CD14-positive monocyte (primary cell): Measurements from ENCODE around the gene RPL10. TPM values are rescaled to one million over a fixed set of nuclear protein-coding genes. Genes with fewer than 3 reads are reported as not detected.

Experiments used
- DNase-seq, 3 donors: peaks; one replicate each; pipeline ENCODE4 v3.0.0-alpha.2; 2011 to 2022
- H2AFZ ChIP-seq: 2 replicates; pipeline ENCODE4 v1.6.0; 2012; ENCODE audit warnings: mild to moderate bottlenecking, low read depth, low read length, inconsistent platforms; ENCODE audit not compliant: insufficient read depth, poor library complexity, severe bottlenecking
- H3K27ac ChIP-seq, 2 donors: 1 replicate in 1 of 2; 2 replicates in 1 of 2; pipeline ENCODE4 v1.5.1; 2012 to 2013; ENCODE audit warnings: low read length in 2 of 2, control low read depth in 1 of 2, inconsistent platforms in 1 of 2, low read depth in 1 of 2, mild to moderate bottlenecking in 1 of 2
- H3K27me3 ChIP-seq, 2 donors: one replicate each; pipeline versions ENCODE4 v1.6.0 to v1.6.1; 2011 to 2013; ENCODE audit warnings: low read length in 2 of 2; ENCODE audit not compliant: control insufficient read depth in 2 of 2, insufficient read depth in 2 of 2
- H3K36me3 ChIP-seq, 2 donors: replicated peaks in 1 of 2; 1 replicate in 1 of 2; 2 replicates in 1 of 2; pipeline versions ENCODE4 v1.5.1 to v1.6.1; 2012 to 2013; ENCODE audit warnings: low read length in 2 of 2, control low read depth in 1 of 2, inconsistent platforms in 1 of 2, mild to moderate bottlenecking in 1 of 2; ENCODE audit not compliant: insufficient read depth in 2 of 2, control insufficient read depth in 1 of 2
- H3K4me1 ChIP-seq, 2 donors: 1 replicate in 1 of 2; 2 replicates in 1 of 2; pipeline versions ENCODE4 v1.5.1 to v1.6.1; 2012 to 2013; ENCODE audit warnings: low read length in 2 of 2, control low read depth in 1 of 2, inconsistent platforms in 1 of 2, mild to moderate bottlenecking in 1 of 2, moderate library complexity in 1 of 2; ENCODE audit not compliant: insufficient read depth in 2 of 2, control insufficient read depth in 1 of 2
- H3K4me2 ChIP-seq: replicated peaks from 2 replicates; pipeline ENCODE3; 2012; ENCODE audit warnings: low read length, moderate library complexity, mild to moderate bottlenecking; ENCODE audit not compliant: poor library complexity, severe bottlenecking; ENCODE audit errors: extremely low read depth
- H3K4me3 ChIP-seq, 3 experiments: fragments of 200-600 bp in 1 of 3; sonication (generic) in 1 of 3; replicated peaks in 1 of 3; 1 replicate in 2 of 3; 2 replicates in 1 of 3; pipeline ENCODE4 v1.5.1; 2011 to 2013; ENCODE audit warnings: low read length in 3 of 3, mild to moderate bottlenecking in 3 of 3, control low read depth in 2 of 3, low read depth in 2 of 3, inconsistent platforms in 1 of 3, moderate library complexity in 1 of 3
- H3K79me2 ChIP-seq: 2 replicates; pipeline ENCODE4 v1.6.0; 2012; ENCODE audit warnings: mild to moderate bottlenecking, control low read depth, inconsistent platforms, low read length, moderate library complexity; ENCODE audit not compliant: insufficient read depth
- H3K9ac ChIP-seq: 2 replicates; pipeline ENCODE4 v1.6.0; 2017; ENCODE audit warnings: low read length, mild to moderate bottlenecking; ENCODE audit not compliant: insufficient read depth, poor library complexity, severe bottlenecking
- H3K9me3 ChIP-seq, 2 donors: replicated peaks in 1 of 2; 1 replicate in 1 of 2; 2 replicates in 1 of 2; pipeline versions ENCODE4 v1.5.1 to v1.6.1; 2012 to 2013; ENCODE audit warnings: low read length in 2 of 2, control low read depth in 1 of 2; ENCODE audit not compliant: control insufficient read depth in 1 of 2, insufficient read depth in 1 of 2
- H4K20me1 ChIP-seq: 2 replicates; pipeline ENCODE4 v1.6.0; 2012; ENCODE audit warnings: mild to moderate bottlenecking, low read length, control low read depth, moderate library complexity; ENCODE audit not compliant: insufficient read depth
- H3K27ac Mint-ChIP-seq, 7 donors: one replicate each; pipeline ENCODE4 v1.8.0; 2020; ENCODE audit warnings: mild to moderate bottlenecking in 7 of 7, mixed read lengths in 7 of 7, moderate library complexity in 6 of 7, inconsistent platforms in 2 of 7
- H3K27me3 Mint-ChIP-seq, 3 donors: one replicate each; pipeline ENCODE4 v1.8.0; 2021 to 2022; ENCODE audit warnings: low read depth in 3 of 3, mild to moderate bottlenecking in 3 of 3, mixed read lengths in 3 of 3, moderate library complexity in 3 of 3, inconsistent platforms in 1 of 3
- H3K36me3 Mint-ChIP-seq, 2 donors: one replicate each; pipeline ENCODE4 v1.8.0; 2020; ENCODE audit warnings: mixed read lengths in 2 of 2, inconsistent platforms in 1 of 2, mild to moderate bottlenecking in 1 of 2
- H3K4me1 Mint-ChIP-seq: one replicate; pipeline ENCODE4 v1.8.0; 2020; ENCODE audit warnings: mild to moderate bottlenecking, mixed read lengths
- H3K4me3 Mint-ChIP-seq, 2 donors: one replicate each; pipeline ENCODE4 v1.8.0; 2020; ENCODE audit warnings: mild to moderate bottlenecking in 2 of 2, mixed read lengths in 2 of 2, moderate library complexity in 1 of 2
- H3K9me3 Mint-ChIP-seq, 7 donors: one replicate each; pipeline ENCODE4 v1.8.0; 2020 to 2022; ENCODE audit warnings: mixed read lengths in 7 of 7, mild to moderate bottlenecking in 6 of 7, moderate library complexity in 6 of 7, inconsistent platforms in 2 of 7
- WGBS: methylation state at CpG from one replicate; pipeline ENCODE4 v1.1.5; 2013; ENCODE audit warnings: missing lambda C conversion rate; ENCODE audit not compliant: insufficient coverage; 5-methylcytosine and 5-hydroxymethylcytosine counted together
- intact Hi-C, 2 donors: fragments of 100-400 bp; cut with micrococcal nuclease; formaldehyde crosslinking; loops; one replicate each; pipeline versions ENCODE4 v1.15.0 to v1.15.1; 2023
- polyA plus RNA-seq, 3 donors: library from polyadenylated mRNA; depleted of rRNA in 1 of 3; unstranded in 2 of 3; stranded (reverse) in 1 of 3; fragments of 300-500 nt in 2 of 3; fragments of >200 nt in 1 of 3; fragmentation: Illumina TruSeq in 2 of 3; gene quantifications; 1 replicate in 2 of 3; 2 replicates in 1 of 3; pipeline ENCODE4 v1.2.3, GENCODE V29; 2012 to 2021
- TF ChIP-seq, protein P1 (sequence below): fragments of 200-600 bp; IDR thresholded peaks from one replicate; pipeline ENCODE4 v1.8.0; 2022; ENCODE audit warnings: antibody characterized with exemption, mild to moderate bottlenecking

The RPL10 gene
- polyA plus RNA-seq, 3 donors = 1,536 to 5,639 (median 1,724) TPM

DNA sequence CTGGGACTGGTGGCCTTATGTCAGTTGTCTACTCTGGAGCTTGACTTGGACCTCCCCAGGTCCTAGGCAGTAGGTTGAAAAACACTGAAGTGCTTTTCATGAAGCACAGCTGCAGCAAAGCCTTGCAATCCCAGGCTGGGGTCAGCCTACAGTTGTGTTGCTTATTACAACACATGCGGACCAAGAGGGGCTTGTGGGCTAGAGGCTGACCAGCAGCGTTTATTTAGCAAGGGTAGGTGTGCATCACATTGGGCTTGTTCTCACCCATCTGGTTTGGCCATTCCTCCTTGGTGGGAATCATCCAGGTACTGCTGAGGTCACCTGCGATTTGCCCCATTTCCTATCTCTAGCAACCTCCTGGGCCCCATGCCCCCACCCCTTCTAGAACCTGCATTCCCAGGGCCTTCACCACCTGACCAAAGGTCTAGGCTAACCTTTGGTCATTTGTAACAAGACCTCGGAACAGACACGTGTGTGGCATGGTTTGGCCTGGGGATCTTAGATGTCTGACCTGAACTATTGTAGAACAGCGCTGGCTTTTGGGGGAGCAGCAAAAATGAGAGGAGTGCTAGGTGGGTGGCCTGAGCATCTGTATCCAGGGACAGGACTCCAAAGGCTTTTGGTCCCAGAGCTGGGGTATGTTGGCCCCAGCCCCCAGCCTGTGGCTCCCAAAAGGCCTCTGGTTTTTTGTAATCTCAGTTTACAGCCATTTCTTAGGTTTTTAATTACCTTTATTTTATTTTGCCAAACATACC, 3.0 kb downstream of the RPL10 start:
- Mint-ChIP-seq H3K9me3 (peaks cover 0 to 22% (median 4%) of the 10 kb centered on the region in 7 donors), H3K36me3 (peaks cover 41 to 56% of the 10 kb centered on the region in 2 donors), H3K27ac (peak overlapping the region in 4 of 7 donors; percentile 19 to 84 (median 49)), H3K4me3 (no peak overlapping the region), H3K4me1 (peaks cover 15% of the 10 kb centered on the region), H3K27me3 (peaks cover 0 to 14% (median 0%) of the 10 kb centered on the region in 3 donors)
- intact Hi-C loops = loop anchor here in 1 of 2 donors (5.0 kb wide), 1 partner anchor 36 kb away; the partner anchor contains the start of gene GDI1
- H3K4me2 ChIP-seq = no peak overlapping the region
- peak overlapping the region in 1 of 2 donors; percentile 38 for H3K27ac ChIP-seq
- H4K20me1 ChIP-seq = peaks cover 64% of the 10 kb centered on the region
- no peak overlapping the region for H3K9ac ChIP-seq
- 73% methylated on average over 3 of the region's 6 CpGs for WGBS
- peaks cover 37 to 42% of the 10 kb centered on the region in 2 donors for H3K36me3 ChIP-seq
- H2AFZ ChIP-seq = no peak overlapping the region
- H3K79me2 ChIP-seq = peaks cover 24% of the 10 kb centered on the region
- TF ChIP-seq, protein P1, sequence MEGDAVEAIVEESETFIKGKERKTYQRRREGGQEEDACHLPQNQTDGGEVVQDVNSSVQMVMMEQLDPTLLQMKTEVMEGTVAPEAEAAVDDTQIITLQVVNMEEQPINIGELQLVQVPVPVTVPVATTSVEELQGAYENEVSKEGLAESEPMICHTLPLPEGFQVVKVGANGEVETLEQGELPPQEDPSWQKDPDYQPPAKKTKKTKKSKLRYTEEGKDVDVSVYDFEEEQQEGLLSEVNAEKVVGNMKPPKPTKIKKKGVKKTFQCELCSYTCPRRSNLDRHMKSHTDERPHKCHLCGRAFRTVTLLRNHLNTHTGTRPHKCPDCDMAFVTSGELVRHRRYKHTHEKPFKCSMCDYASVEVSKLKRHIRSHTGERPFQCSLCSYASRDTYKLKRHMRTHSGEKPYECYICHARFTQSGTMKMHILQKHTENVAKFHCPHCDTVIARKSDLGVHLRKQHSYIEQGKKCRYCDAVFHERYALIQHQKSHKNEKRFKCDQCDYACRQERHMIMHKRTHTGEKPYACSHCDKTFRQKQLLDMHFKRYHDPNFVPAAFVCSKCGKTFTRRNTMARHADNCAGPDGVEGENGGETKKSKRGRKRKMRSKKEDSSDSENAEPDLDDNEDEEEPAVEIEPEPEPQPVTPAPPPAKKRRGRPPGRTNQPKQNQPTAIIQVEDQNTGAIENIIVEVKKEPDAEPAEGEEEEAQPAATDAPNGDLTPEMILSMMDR = no peak
- H3K4me3 ChIP-seq = no peak overlapping the region
- DNase-seq = peak in 1 of 3 donors; percentile 2
- no peaks in the 10 kb centered on the region for H3K27me3 ChIP-seq
- peaks cover 20 to 28% of the 10 kb centered on the region in 2 donors for H3K4me1 ChIP-seq
- H3K9me3 ChIP-seq = no peaks in the 10 kb centered on the region

GRCh38 chrX:154401918-154402621, 3.9 kb downstream of the RPL10 start:
- peaks cover 17% of the 10 kb centered on the region for H3K4me1 Mint-ChIP-seq
- H3K27ac Mint-ChIP-seq = peak overlapping the region in 4 of 7 donors; percentile 19 to 73 (median 51)
- H3K4me3 Mint-ChIP-seq = no peak overlapping the region

More at GRCh38 chrX:154401918-154402621, 3.9 kb downstream of the RPL10 start:
- WGBS = no CpG with 5 or more reads among the region's 6 CpGs
- Histone ChIP-seq H3K27me3 (no peaks in the 10 kb centered on the region), H3K4me2 (no peak overlapping the region), H3K4me3 (no peak overlapping the region), H3K79me2 (peaks cover 24% of the 10 kb centered on the region), H2AFZ (no peak overlapping the region), H3K9ac (no peak overlapping the region), H3K36me3 (peaks cover 37 to 42% of the 10 kb centered on the region in 2 donors), H3K4me1 (peaks cover 17 to 23% of the 10 kb centered on the region in 2 donors), H4K20me1 (peaks cover 64% of the 10 kb centered on the region), H3K9me3 (no peaks in the 10 kb centered on the region), H3K27ac (peak overlapping the region in 1 of 2 donors; percentile 12)
- TF ChIP-seq, protein P1 = no peak
- intact Hi-C loops = loop anchor here in 1 of 2 donors (5.0 kb wide), 1 partner anchor 35 kb away; the partner anchor contains the start of gene GDI1
- Mint-ChIP-seq H3K36me3 (peaks cover 41 to 56% of the 10 kb centered on the region in 2 donors), H3K27me3 (peaks cover 0 to 14% (median 0%) of the 10 kb centered on the region in 3 donors), H3K9me3 (peaks cover 0 to 18% (median 4%) of the 10 kb centered on the region in 7 donors)
- DNase-seq = no peak
